GM19467 (cell line): ENCODE measurements around the gene C6.
"Not testable (repeated sequence)": the region's sequence is repeated elsewhere in the genome, so short reads cannot be mapped to it uniquely, and the experiment has no call there.

Experiments used
- ATAC-seq: cut with Tn5 transposase; IDR thresholded peaks from one replicate; pipeline ENCODE4 v1.9.1; 2021; ENCODE audit warnings: mild to moderate bottlenecking, moderate library complexity; ENCODE audit not compliant: unreplicated experiment

C6 gene

DNA sequence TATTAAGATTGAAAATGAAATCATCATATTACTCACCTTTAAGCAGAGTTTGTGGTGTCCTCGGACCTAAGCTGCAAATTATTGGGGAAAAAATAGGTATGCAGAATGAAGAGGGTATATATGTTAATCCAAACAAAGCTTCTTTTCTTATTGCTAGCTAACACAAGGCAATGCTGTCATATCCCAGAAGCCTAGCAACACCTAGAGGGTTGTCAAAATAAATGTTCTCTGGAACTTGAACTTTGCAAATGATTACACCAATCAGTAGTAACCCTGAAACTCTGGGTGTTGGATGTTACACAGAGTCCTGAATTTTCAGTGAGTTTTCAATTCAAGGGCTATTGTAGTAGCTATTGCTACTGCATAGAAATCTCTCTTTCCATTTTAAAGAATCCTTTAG is at the start of gene C6:
Gene C6, minus strand, starts transcription at position 193 of the 400 bp plus-strand sequence. CDS start 10,302 bp downstream, outside the sequence.
- ATAC-seq = no peak

DNA sequence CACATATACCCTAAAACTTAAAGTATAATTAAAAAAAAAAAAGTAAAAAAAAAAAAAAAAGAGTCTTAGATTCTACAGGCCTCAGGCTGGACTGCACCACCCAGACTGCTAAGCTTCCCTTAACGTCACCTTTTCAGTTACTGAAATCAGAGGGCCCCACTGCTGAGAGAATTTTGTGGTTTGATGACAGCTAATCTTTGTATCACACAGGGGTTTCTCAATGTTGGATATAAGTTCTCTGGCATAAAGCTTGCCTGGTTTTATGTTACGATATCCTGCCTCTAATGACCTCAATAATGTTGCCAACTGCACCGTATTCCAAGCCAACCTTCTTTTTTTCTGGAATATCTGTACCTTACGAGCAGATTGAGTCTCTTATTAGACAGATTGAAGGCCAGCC is 43.1 kb upstream of the C6 start:
- no peak for ATAC-seq

DNA sequence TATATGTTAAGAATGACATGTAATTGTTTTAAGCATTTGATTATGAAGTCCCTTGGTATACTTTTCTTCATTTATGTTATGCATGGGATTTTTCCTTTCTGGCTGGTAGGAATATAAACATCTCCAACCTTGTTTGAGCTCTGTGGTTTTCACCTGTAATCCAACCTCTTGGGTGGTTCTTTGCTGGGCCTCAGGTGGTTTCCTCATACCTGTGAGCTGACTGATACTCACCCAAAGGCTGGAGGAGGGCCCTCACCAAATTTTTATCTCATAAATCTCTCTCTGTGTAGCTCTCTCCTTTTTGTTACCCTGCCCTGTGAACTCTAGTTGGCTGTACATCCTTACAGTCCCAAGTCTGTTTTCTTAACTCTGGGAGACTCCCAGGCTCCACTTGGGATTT is 39.8 kb upstream of the C6 start:
- no peak for ATAC-seq

DNA sequence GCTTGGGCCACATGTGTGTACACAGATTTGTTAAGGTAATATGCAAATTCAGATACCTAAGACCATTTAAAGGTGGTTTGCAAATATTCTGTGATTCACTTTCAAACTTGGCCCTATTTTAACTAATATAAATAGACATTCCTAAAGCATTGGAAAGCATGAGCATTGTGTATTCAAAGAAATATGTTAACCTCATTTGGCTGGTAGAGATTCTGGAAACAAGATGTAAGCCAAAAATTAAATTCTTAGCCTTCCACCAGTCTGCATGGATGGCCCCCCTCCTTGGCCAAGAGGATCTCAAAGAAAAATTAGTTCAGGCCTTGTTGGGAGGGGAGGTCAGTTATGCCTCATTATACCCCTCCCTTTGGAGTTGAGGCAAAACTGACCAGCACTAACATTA is 38.7 kb upstream of the C6 start:
- ATAC-seq = no peak

DNA sequence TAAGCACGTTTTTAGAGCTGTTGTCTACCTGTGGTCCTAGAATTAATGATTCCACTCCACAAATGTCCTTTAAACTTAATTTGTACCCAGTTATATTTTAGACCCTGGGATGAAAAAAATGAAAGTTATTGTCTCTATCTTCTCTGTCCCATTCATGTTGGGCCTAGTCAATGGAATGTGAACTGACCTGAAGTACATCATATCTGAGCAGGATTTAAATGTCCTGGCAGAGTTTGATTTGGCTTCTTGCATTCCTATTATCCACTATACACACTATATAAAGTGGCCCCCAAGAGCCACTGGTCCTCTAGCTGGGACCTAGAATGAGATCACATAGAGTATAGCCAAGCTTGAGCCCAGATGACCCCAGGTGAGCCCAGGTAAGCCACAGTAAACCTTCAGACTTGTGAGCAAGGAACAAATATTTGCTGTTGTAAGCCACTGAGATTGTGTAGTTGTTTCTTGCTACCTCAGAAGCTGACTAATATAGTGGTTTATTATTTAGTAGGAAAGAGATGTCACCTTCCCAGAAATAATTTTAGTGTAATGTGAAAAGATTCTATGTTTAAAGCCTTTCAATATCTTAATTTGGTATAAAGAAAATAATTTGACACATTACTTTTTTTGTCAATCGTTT is 37.1 kb upstream of the C6 start:
- ATAC-seq = no peak

DNA sequence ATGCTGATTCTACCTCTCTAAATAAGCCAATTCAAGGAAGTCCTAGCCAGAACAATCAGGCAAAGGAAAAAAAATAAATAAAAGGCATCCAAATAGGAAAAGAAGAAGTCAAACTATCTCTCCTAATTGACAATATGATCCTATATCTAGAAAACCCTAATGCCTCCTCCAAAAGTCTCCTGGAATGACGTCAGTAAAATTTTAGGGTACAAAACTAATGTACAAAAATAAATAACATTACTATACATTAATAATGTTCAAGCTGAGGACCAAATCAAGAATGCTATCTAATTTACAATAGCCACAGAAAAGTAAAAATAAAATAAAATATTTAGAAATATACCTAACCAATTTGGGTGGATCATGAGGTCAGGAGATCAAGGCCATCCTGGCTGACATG is 33.8 kb upstream of the C6 start:
- no peak for ATAC-seq

DNA sequence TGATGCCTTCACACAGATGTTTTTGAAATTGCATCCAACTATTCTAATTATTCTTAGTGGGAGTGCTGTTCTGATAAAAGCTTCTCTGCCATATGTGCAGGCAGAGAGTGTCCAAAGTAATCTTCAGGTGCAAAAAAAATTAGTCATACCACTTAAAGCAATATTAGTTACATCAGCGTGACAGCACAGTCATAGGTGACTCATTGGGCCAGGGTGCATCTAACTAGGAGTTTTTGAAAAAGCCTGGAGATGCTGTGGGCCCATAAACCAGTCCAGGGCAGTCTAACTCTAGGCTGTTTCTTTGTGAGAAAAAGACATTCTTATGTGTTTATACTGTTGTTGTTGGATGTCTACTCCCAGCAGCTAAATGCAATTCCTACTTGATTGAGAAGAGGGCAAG is 33.0 kb upstream of the C6 start:
- ATAC-seq = no peak

DNA sequence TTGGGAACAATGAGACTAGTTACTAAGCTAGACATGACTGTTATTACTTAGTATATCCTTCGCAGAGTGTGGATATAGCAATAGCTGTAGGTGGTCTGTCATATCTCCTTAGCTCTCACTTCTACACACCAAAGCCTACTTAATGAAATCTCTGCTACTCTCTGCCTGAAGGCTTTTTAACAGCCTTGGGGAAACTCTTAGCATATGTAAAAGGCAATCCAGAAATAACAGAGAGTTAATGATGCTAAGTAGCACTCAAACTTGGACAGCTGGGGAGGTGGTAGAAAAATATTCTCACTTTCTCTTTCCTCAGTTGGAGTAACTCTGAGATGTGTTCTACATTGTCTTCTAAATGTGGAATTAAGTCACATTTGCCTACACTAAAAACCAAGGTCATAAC is 30.2 kb upstream of the C6 start:
- ATAC-seq = no peak

DNA sequence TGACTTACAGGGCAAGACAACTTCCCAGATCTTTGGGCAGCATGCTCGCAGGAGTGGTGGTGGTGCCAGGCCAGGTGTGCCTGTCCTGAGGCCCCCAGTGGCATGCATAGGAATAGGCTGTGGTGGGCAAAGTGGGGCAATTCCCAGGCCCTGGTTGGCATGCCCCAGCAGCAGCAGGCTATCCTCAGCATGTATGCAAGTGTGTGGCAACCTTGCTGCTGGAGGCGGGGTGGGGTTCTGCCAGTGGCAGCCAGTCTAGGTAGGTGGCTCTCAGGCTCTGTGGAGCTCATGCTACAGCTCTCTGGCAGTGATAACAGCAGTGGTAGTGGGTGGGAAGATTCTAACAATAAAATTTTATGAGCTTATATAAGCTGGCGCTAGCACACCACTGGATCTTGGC is 27.7 kb upstream of the C6 start:
- ATAC-seq = no peak

DNA sequence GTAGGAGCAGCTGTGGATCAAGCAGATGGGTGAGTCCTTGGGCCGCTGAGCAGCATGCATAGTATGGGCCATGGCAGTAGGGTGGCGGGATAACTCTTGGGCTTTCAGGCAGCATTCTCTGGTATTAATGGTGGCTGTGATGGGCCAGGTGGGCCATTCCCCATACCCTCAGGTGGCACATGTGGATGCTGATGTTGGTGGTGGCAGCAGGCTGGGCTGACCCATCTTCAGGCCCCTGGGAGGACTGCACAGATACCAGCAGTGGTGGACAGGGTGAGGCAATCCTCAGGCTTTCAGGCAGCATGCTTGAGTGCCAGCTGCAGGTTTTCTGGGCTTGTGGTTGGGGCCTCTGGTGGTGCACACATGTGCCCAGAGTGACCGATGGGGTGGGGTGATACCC is 27.1 kb upstream of the C6 start:
- ATAC-seq = no peak

DNA sequence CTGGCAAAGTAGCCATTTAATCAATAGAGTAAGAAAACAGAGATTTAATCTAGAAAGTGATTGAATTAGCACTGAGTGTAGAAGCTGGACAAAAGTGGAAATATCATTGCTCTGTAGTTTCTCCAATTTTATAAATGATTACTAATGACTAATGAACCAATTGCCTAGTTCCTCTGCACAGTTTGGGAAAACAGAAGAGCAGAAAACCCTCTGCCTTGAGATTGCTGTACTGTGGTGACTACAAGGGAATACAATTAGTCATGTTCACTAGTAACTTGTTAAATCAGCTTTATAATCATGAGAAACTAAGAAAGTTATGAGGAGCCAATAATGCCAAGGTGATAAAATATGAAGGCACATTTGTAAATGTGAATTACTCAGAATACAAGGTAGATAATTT is 21.1 kb upstream of the C6 start:
- no peak for ATAC-seq

DNA sequence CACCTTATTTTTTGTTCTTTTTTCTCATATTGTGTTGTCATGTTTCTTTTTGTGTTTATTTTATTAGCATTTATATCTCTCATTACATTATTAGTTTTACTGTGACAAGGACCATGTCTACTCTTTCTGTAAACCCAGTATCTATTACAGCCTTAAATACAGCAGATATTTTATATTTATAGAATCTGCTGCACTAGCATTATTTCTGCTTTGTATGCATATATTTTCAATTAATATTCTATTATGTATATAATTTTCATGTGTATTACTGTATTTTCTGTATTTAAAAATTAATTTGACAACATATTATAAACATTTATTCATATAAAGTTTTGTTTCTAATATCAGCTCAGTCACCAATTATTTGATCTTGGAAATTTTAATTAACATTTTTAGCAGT is 19.5 kb upstream of the C6 start:
- ATAC-seq = no peak

DNA sequence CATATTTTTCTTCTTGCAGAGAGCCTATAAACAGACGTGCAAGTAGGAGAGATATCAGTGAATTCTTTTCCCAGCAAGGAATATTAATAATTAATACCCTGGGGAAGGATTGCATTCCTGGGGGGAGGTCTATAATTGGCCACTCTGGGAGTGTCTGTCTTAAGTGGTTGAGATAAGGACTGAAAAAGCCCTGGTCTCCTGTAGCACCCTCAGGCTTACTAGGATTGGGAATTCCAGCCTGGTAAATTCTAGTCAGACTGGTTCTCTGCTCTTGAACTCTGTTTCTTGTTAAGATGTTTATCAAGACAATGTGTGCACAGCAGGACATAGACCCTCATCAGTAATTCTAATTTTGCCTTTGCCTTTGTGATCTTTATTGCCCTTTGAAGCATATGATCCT is 16.9 kb upstream of the C6 start:
- ATAC-seq = not testable (repeated sequence)

DNA sequence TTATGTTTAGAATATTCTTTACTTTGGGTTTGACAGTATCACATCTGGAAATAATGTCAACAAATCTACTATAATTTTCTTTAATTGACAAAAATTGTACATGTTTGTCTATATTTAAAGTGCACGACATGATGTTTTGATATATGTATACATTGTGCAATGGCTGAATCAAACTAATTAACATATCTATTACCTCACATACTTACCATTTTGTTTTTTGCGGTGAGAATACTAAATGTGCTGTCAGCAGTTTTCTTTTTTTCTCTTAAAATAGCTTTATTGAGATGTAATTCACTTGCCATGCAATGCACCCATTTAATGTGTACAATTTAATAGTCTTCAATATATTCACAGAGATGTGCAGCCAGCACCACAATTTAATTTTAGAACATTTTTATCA is 10.6 kb upstream of the C6 start:
- ATAC-seq = no peak

DNA sequence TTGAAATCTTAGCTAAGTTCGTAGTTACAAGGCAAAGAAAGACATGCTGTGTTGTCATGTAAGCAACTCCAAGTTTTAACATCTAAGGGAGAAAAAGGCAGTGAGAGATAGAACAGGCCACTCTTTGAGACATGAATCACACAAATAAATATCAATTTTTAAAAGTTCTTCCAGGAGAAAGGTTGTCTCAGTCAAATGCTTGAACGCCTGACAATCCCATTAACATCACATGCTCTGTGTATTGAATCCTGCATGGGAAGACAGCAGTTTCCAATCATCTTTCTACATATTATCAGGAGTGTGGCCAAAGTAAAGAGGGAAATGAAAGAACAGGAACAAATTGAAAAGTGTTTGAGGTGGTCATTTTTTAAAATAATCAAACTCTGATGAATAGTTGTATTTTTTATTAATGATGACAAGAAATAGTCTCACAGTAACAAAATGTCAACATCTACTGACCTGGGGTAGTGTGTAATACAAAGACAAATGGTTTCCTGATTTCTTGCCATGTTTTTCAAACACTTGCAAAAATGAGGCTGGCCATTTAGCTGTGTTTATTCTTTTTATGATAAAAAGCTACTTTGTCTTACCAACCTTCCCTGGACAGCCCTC is 6.4 kb upstream of the C6 start:
- ATAC-seq = no peak

DNA sequence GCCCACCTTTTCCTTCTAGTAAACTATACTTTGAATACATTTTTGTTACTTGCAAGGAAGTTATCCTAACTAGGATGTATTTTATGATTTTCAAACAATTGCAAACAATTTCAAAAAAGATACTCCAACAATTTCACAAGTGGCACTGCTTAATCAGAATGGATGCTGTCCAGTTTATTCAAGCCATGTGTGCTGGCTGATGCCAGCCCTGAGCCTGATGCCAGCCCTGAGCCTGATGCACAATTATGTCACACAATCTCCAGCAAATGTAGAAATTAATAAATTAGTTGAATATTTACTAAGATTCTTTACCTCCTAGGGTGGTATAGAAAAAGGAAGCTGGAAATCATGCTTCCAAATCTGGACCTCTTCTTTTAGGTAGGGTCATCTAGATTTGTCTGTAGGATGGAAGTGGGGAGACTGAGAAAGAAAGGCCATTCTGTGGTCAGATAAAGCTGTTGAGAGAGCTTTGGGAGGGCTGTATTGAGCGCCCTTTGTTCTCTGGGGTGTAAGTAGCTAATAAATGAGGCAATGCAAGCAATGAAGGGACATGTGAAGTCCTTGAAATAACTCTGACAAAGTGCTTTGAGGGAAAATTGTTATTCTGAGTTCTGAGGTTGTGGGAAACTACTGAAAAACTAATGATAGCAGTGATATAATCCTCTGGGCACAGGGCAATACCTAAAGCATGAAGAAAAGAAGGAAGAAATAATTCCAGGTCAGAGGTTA is 5.8 kb upstream of the C6 start:
- no peak for ATAC-seq

DNA sequence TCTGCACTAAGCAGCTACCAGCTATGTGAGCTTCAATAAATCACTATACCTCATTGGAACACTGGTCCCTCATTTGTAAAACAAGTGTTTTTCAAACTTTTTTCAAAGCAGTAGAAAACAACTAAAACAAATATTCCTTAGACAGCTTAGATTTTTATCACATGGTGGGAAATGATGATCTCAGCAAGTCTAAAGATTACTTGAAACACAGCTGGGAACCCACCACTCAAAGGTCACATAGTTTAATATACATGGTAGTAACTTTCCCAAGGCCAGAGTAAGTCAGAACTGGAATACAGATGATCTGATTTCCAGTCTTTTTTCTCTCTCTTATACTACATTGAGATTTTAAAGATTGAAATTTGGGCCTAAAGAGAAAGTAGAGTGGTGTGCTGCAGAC is 850 bp upstream of the C6 start:
- ATAC-seq = no peak

DNA sequence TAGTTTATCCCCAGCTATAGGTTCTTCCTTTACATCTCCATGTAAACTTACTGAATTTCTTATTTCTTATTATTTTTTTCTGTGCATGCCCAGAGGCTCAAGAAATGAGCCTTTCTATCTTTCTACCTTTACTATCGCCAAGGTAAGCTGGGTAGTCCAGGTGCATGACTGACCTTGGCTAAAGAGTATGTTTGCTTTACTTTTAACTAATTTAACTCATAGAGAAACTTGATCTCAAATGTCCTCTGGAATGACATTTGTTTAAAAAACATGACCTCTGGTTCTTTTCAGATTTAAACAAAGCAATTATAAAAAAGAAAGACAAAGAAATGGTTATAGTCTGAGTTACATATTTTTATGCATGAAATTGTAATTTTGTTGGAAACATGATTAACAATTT is 397 bp downstream of the C6 start:
- no peak for ATAC-seq

DNA sequence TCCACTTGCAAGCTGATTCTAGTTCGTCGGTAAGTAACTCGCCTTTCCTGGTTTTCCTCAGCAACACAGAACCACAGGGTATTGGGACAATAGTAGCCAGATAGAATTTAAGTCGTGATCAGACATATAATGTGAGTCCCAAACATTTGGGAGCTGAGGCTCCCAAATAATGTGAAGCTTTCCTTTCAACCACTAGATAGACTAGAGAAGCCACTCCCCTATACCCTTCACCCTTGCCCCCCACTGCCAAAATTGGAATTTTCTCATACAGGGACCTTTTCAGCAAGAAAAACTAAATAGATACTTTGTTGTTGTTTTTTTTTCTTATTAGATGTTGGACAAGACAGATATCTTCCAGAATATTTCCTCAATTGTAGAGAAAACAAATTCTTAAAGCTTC is 1.9 kb downstream of the C6 start:
- no peak for ATAC-seq

DNA sequence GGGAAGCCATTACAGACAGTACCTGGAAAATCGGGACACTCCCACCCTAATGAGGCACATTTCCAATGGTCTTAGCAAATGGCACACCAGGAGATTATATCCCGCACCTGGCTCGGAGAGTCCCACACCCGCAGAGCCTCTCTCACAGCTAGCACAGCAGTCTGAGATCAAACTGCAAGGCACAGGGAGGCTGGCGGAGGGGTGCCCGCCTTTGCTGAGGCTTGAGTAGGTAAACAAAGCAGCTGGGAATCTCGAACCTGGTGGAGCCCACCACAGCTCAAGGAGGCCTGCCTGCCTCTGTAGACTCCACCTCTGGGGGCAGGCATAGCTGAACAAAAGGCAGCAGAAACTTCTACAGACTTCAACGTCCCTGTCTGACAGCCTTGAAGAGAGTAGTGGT is 7.9 kb downstream of the C6 start:
- ATAC-seq = not testable (repeated sequence)

DNA sequence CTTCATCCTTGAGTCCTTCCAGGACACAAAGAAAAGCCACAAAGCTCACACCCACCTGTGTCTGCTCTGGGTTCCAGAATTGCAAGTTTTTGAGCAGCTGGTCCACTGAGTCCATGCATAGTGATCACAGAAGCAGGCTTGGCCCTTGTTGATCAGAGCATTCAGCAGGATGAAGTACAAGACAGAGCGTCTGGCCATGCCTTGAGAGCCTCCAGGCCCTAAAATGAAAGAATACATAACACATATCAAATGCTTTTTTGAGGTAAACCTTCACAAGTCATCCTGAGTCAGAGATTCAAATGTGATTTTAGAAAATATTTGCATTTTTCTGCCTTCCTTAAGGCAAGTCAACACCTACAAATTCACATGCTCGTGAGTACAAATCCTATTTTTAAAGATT is 10.3 kb downstream of the C6 start:
- ATAC-seq = no peak

DNA sequence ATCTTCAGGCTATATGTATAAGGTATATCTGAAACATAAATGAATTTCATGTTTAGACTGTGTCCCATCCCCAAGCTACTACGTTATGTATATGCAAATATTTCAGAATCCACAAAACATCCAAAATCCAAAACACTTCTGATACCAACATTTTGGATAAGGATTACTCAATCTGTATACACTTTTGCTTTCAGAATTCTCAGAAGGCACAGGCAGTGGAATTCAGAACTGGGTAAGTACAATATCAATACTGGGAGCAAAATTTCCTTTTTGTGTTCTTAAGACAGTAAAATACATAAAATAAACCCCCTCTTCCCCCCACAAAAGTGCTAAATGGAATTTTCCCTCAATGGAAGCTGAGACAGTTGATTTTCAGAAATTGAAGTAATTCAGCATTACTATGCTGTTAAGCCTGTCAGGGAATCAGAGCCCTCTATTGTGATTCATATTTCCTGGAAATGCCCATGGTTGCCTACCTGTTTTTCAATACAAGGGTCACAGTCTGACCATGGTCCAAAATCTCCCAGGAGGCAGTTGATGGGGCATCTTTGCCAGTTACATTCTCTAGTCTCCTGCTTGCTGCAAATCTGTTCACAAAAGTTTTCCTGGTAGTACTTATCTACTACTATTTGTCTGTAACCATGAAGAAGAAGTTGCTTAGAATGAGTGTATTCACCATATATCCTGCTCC is 12.1 kb downstream of the C6 start:
- no peak for ATAC-seq
